Lower leg skin (tissue), 4 donors: ENCODE measurements around the gene NEURL4. TPM values are rescaled to one million over a fixed set of nuclear protein-coding genes. Genes with fewer than 3 reads are reported as not detected.
A peak's percentile ranks its signal among the peaks of the same experiment; 100 is the strongest.
"Not testable (repeated sequence)": the region's sequence is repeated elsewhere in the genome, so short reads cannot be mapped to it uniquely, and the experiment has no call there.

Source experiments
- DNase-seq, 2 donors: peaks; one replicate each; pipeline ENCODE4 v3.0.0-alpha.2; 2019; ENCODE audit warnings: low spot score in 2 of 2
- H3K4me3 ChIP-seq: fragments of 200-600 bp; sonication (generic); 2 replicates; pipeline ENCODE4 v1.5.1; 2017; ENCODE audit warnings: mild to moderate bottlenecking, low read depth; ENCODE audit not compliant: poor library complexity, severe bottlenecking
- POLR2A ChIP-seq, 2 donors: fragments of 450-650 bp; IDR thresholded peaks; one replicate each; pipeline ENCODE4 v1.6.1; 2016 to 2017; ENCODE audit warnings: antibody characterized with exemption in 2 of 2, mild to moderate bottlenecking in 1 of 2, moderate library complexity in 1 of 2
- WGBS, 2 donors: methylation state at CpG; one replicate each; pipeline ENCODE4 v1.1.5; 2018; 5-methylcytosine and 5-hydroxymethylcytosine counted together
- intact Hi-C: fragments of 100-400 bp; cut with DNase I; formaldehyde crosslinking; loops from one replicate; pipeline ENCODE4 v1.15.0; 2023; ENCODE audit warnings: low total_unique reads
- total RNA-seq, 4 donors: library from RNA; depleted of rRNA; stranded (reverse); fragments of >200 nt; gene quantifications; one replicate each; pipeline ENCODE4 v1.1.0, GENCODE V29; 2016
- TF ChIP-seq, protein P1 (sequence below), 3 donors: fragments of 450-650 bp; IDR thresholded peaks; one replicate each; pipeline ENCODE4 v1.5.1; 2016; ENCODE audit warnings: antibody characterized with exemption in 3 of 3, mild to moderate bottlenecking in 3 of 3, moderate library complexity in 2 of 3

NEURL4 gene
- total RNA-seq, 4 donors from 2014 or later: 13.3 to 44.8 (median 22.3) TPM

DNA sequence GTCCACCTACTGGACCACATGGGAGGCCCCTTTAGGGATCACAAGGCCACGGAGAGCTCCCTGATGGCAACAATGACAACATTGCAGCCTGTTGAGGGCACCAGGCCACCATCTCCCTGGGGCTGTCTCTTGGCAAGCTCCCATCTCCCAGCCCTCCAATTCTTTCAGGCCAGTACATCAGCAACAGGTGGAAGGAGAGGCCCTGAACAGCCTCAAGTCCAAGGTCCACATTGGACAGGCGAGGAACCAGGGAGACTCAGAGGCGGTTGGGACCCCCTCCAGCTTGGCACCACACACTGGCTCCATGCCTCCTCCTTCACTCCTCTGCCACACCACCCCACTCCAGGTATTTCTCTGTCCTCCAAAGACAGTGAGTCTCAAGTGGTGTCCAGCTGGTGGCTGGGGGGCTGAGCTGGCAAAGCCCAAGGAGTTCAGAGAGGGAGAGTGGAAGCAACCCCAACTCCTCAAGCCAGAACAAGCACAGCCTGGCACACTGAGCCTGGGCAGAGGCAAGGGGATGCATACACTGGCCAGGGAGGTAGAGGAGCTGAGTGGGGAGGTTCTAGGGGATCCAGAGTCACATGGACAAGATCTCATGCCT is 5.9 kb upstream of the NEURL4 start:
- intact Hi-C loops: no loop called here
- no peak overlapping the region for H3K4me3 ChIP-seq
- 79 to 95% methylated on average over 3 of the region's 3 CpGs for WGBS, 2 donors
- TF ChIP-seq, protein P1, sequence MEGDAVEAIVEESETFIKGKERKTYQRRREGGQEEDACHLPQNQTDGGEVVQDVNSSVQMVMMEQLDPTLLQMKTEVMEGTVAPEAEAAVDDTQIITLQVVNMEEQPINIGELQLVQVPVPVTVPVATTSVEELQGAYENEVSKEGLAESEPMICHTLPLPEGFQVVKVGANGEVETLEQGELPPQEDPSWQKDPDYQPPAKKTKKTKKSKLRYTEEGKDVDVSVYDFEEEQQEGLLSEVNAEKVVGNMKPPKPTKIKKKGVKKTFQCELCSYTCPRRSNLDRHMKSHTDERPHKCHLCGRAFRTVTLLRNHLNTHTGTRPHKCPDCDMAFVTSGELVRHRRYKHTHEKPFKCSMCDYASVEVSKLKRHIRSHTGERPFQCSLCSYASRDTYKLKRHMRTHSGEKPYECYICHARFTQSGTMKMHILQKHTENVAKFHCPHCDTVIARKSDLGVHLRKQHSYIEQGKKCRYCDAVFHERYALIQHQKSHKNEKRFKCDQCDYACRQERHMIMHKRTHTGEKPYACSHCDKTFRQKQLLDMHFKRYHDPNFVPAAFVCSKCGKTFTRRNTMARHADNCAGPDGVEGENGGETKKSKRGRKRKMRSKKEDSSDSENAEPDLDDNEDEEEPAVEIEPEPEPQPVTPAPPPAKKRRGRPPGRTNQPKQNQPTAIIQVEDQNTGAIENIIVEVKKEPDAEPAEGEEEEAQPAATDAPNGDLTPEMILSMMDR (IDR thresholded peaks at IDR 0.05): no peak
- TF ChIP-seq POLR2A (IDR thresholded peaks at IDR 0.05): no peak
- DNase-seq: no peak

DNA sequence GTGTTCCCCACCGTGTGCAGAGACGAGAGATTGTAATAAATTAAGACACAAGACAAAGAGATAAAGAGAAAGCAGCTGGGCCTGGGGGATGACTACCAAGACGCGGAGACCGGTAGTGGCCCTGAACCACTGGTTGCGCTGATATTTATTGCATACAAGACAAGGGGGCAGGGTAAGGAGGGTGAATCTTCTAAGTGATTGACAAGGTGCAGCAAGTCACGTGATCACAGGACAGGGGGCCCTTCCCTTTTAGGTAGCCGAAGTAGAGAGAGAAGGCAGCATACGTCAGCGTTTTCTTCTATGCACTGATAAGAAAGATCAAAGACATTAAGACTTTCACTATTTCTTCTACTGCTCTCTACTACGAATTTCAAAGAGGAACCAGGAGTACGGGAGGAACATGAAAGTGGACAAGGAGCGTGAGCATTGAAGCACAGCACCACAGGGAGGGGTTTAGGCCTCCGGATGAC is 3.5 kb upstream of the NEURL4 start:
- WGBS, 2 donors: 44 to 52% methylated on average over 13 to 14 of the region's 14 CpGs
- intact Hi-C loops: loop anchor here (1.0 kb wide), 1 partner anchor 33 kb away; no protein-coding TSS in a partner anchor
- not testable (repeated sequence) for DNase-seq

DNA sequence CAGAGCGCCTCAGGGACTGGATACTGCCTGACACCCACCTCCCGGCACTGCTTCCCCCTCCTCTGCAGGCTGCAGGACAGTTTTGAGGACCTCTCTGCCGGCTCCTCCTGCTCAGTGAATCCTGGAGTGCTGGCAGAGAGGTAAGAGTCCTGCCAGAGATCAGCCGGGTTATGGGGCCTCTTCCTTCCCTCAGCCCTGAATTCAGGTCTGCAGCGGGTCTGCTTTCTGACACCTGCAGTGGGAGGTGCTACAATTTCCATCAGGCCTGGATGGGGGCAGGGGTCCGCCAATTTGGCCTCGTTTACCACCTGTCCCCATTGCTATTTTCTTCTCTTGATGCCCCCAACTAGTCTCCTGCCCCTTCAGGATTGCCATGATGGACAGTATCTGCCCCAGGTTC is 3.0 kb upstream of the NEURL4 start:
- no peak for DNase-seq
- TF ChIP-seq POLR2A (IDR thresholded peaks at IDR 0.05): no peak
- TF ChIP-seq, protein P1 (IDR thresholded peaks at IDR 0.05): no peak
- WGBS, 2 donors: 52 to 62% methylated on average over 6 to 7 of the region's 7 CpGs
- intact Hi-C loops: no loop called here
- no peak overlapping the region for H3K4me3 ChIP-seq

More for the DNA sequence above, 3.5 kb upstream of the NEURL4 start:
- H3K4me3 ChIP-seq: not testable (repeated sequence)

DNA sequence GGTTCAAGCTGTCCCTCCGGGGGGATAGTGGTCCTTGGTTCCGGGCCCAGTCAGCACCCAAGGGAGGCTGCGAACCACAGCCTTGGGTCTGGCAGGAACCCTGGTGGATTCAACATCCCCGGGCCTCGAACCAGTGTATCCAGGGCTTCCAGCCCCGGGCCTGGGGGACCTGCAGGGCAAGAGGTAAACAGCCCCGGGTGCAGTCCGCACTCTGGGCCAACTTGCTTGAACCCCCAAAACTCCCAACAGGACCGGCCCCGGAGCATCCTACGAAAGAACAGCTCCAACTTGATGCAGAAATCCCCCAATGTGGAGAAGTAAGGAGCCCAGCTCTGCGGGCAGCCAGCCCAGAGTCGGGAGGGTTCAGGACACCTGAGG is 1.5 kb upstream of the NEURL4 start:
- H3K4me3 ChIP-seq: no peak overlapping the region
- no peak for DNase-seq
- 52 to 60% methylated on average over 8 to 11 of the region's 13 CpGs for WGBS, 2 donors
- TF ChIP-seq, protein P1 (IDR thresholded peaks at IDR 0.05): no peak
- TF ChIP-seq POLR2A (IDR thresholded peaks at IDR 0.05): no peak
- intact Hi-C loops: no loop called here

DNA sequence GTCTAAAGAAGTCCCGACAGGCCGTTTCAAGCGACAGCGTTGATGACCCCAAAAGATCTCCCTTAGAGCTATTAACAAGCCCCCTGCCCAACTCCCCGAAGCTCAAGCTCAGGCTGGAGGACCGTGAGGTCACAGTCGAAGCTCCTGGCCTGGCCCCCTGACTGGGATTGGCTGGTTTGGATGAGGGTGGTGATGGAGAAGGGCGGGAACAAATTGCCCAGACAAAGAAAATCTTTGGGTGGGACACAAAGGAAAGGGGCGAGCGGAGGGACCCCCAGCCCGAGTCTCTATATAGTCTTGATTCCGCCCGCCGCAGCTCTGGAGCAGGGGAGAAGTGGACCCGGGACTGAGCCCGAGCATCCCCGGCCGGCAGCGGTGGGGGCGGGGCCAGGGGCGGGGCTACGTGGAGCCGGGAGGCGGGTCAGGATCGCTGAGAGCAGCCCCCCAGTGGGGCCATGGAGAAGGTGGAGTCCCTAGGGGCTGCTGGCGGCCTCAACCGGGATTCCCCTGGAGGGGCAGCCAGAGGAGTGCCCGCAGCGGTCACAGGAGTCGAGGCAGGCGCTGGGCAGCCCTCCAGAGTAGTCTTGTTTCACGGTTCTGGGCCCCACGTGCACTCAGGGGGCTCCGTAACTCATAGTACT is 982 bp upstream of the NEURL4 start:
- H3K4me3 ChIP-seq: peak overlapping the region; percentile 43
- DNase-seq: peak; percentile 71 to 94
- WGBS, 2 donors: 0 to 1% methylated on average over 23 to 34 of the region's 34 CpGs
- no peak for TF ChIP-seq POLR2A (IDR thresholded peaks at IDR 0.05)
- TF ChIP-seq, protein P1 (IDR thresholded peaks at IDR 0.05): no peak
- intact Hi-C loops: loop anchor here (2.0 kb wide), 1 partner anchor 73 kb away; no protein-coding TSS in a partner anchor

DNA sequence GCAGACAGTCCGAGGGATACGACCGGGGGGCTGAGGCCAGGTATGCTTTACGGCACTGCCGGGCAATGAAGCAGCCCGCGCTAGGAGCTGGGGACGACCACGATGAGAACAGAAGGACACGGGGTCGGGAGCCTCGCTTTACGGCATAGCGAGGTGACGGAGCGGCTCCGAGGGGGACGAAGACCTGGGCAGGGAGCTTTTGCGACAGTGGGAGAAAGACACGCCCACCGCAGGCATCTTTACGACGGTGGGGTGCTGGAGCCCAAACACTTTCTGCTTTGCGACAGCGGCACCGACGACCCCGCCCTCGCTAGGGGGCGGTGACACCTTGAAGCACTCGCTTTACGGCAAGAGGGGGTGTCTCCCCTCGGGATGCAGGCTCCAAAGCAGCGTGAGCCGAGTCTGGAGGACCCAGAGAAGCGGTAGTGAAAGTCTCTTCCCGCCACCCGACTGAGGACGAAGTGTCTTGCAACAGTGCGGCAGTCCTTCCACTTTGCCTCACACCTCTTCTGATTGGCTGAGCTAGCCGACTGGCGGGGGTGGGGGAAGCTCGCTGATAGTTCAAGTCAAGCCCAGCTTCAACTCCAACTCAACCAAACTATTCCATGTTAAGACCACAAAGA is 350 bp upstream of the NEURL4 start:
- peak in 1 of 2 donors; percentile 61 for TF ChIP-seq POLR2A (IDR thresholded peaks at IDR 0.05)
- TF ChIP-seq, protein P1 (IDR thresholded peaks at IDR 0.05): no peak
- intact Hi-C loops: loop anchor here (2.0 kb wide), 1 partner anchor 73 kb away; no protein-coding TSS in a partner anchor
- H3K4me3 ChIP-seq: peak overlapping the region; percentile 66
- peak; percentile 98 to 100 for DNase-seq
- 0 to 2% methylated on average over 10 to 19 of the region's 43 CpGs for WGBS, 2 donors
